GM12878 (cell line): ENCODE measurements around the gene PLA2G6. TPM values are rescaled to one million over a fixed set of nuclear protein-coding genes. Genes with fewer than 3 reads are reported as not detected.

Source experiments
- ATAC-seq: fragments of 200-7000 bp; cut with Tn5 transposase; 3 replicates; pipeline ENCODE4 v1.9.1; 2020; ENCODE audit warnings: mild to moderate bottlenecking, moderate library complexity
- BruUV-seq: library from RNA; stranded (reverse); fragments of 400-500 nt; replicated peaks from 2 replicates; lab custom pipeline; 2021; lab: Mats Ljungman, UMichigan
- CTCF ChIA-PET: fragments of 300-600 bp; sonication (Branson Sonifier 250); formaldehyde crosslinking; extraction: SDS; loops from one replicate; lab custom pipeline; 2021; ENCODE audit warnings: inconsistent platforms; lab: Yijun Ruan, JAX
- POLR2A ChIA-PET: fragments of 350-600 bp; formaldehyde crosslinking; extraction: SDS; loops from one replicate; lab custom pipeline; 2021; ENCODE audit warnings: inconsistent platforms; lab: Charles Lee
- RAD21 ChIA-PET: fragments of 300-600 bp; sonication (Branson Sonifier 250); formaldehyde crosslinking; loops from one replicate; lab custom pipeline; 2023; ENCODE audit warnings: antibody characterized with exemption; ENCODE audit not compliant: unreplicated experiment; lab: Charles Lee
- SMC1A ChIA-PET: fragments of 300-600 bp; sonication (Branson Sonifier 250); formaldehyde crosslinking; loops from one replicate; lab custom pipeline; 2023; ENCODE audit not compliant: unreplicated experiment, uncharacterized antibody; lab: Charles Lee
- DNase-seq: peaks from one replicate; pipeline ENCODE4 v3.0.0-alpha.2; 2011; ENCODE audit warnings: low read depth, low spot score
- FAIRE-seq: peaks from 3 replicates; lab custom pipeline; 2011; peaks lifted over from hg19 to GRCh38; lab: Jason Lieb, UNC
- H2AFZ ChIP-seq: 2 replicates; pipeline ENCODE4 v1.6.0; 2011; ENCODE audit warnings: low read depth, low read length, control low read depth; ENCODE audit not compliant: control insufficient read depth
- H3K27ac ChIP-seq: 2 replicates; pipeline ENCODE4 v1.5.1; 2011; ENCODE audit warnings: control low read depth; ENCODE audit not compliant: control insufficient read depth, insufficient read depth
- H3K27me3 ChIP-seq, 2 experiments: replicated peaks in 1 of 2; 2 replicates each; pipeline versions ENCODE4 v1.6.0 to v1.6.1; 2011; ENCODE audit warnings: low read length in 1 of 2; ENCODE audit not compliant: control insufficient read depth in 2 of 2, insufficient read depth in 2 of 2
- H3K36me3 ChIP-seq, 2 experiments: 2 replicates each; pipeline ENCODE4 v1.5.1; 2011; ENCODE audit warnings: low read length in 1 of 2; ENCODE audit not compliant: control insufficient read depth in 2 of 2, insufficient read depth in 2 of 2
- H3K4me1 ChIP-seq: 2 replicates; pipeline ENCODE4 v1.6.1; 2011; ENCODE audit warnings: mild to moderate bottlenecking, low read length, moderate library complexity, mixed read lengths; ENCODE audit not compliant: control insufficient read depth, insufficient read depth
- H3K4me2 ChIP-seq: 2 replicates; pipeline ENCODE4 v1.6.0; 2011; ENCODE audit warnings: control low read depth; ENCODE audit not compliant: control insufficient read depth, insufficient read depth
- H3K4me3 ChIP-seq: fragments of 200-600 bp; sonication (generic); 2 replicates; pipeline ENCODE4 v1.5.1; 2016
- H3K79me2 ChIP-seq: 2 replicates; pipeline ENCODE4 v1.6.0; 2011; ENCODE audit warnings: low read length; ENCODE audit not compliant: control insufficient read depth, insufficient read depth
- H3K9ac ChIP-seq: 2 replicates; pipeline ENCODE4 v1.8.0; 2011; ENCODE audit warnings: low read length, control low read depth, mixed read lengths; ENCODE audit not compliant: control insufficient read depth, insufficient read depth
- H3K9me3 ChIP-seq: replicated peaks from 3 replicates; pipeline ENCODE4 v1.5.1; 2011; ENCODE audit warnings: mild to moderate bottlenecking, low read length; ENCODE audit not compliant: control insufficient read depth, insufficient read depth
- H4K20me1 ChIP-seq: 2 replicates; pipeline ENCODE4 v1.6.0; 2011; ENCODE audit not compliant: control insufficient read depth, insufficient read depth
- CBX5 ChIP-seq: sonication (generic); IDR thresholded peaks from 2 replicates; pipeline ENCODE4 v1.6.1; 2016; ENCODE audit warnings: low read depth, moderate library complexity, mild to moderate bottlenecking, inconsistent platforms
- DPF2 ChIP-seq: fragments of 450-650 bp; IDR thresholded peaks from 2 replicates; pipeline ENCODE4 v1.6.1; 2017; ENCODE audit warnings: mild to moderate bottlenecking
- EGR1 ChIP-seq, 2 experiments: IDR thresholded peaks; 1 replicate in 1 of 2; 2 replicates in 1 of 2; pipeline ENCODE4 v1.6.1; 2011 to 2012; ENCODE audit warnings: low read depth in 2 of 2, low read length in 2 of 2, borderline replicate concordance in 1 of 2, mild to moderate bottlenecking in 1 of 2, moderate library complexity in 1 of 2
- EZH2 ChIP-seq: IDR thresholded peaks from 2 replicates; pipeline ENCODE4 v1.6.1; 2012; ENCODE audit warnings: low read depth, mild to moderate bottlenecking, control low read depth, inconsistent platforms, low read length, borderline replicate concordance; ENCODE audit not compliant: control insufficient read depth
- KAT2A ChIP-seq: conservative IDR thresholded peaks from 2 replicates; pipeline ENCODE4 v1.6.1; 2011; ENCODE audit warnings: low read depth, low read length; ENCODE audit not compliant: control insufficient read depth
- MYB ChIP-seq: fragments of 150-350 bp; IDR thresholded peaks from 2 replicates; pipeline ENCODE4 v1.6.1; 2014; ENCODE audit warnings: mild to moderate bottlenecking, low read depth, low read length, borderline replicate concordance
- NFYA ChIP-seq: IDR thresholded peaks from 2 replicates; pipeline ENCODE4 v1.6.1; 2011; ENCODE audit warnings: low read depth, mild to moderate bottlenecking, low read length, improper control_type of control experiment, borderline replicate concordance
- POLR2AphosphoS2 ChIP-seq: IDR thresholded peaks from 2 replicates; pipeline ENCODE4 v1.6.1; 2011; ENCODE audit warnings: low read depth, mild to moderate bottlenecking, low read length, improper control_type of control experiment, moderate library complexity
- SMARCA5 ChIP-seq: fragments of 450-650 bp; IDR thresholded peaks from 2 replicates; pipeline ENCODE4 v1.6.1; 2017; ENCODE audit warnings: mild to moderate bottlenecking
- STAT1 ChIP-seq: fragments of 450-650 bp; conservative IDR thresholded peaks from 2 replicates; pipeline ENCODE4 v1.6.1; 2014; ENCODE audit warnings: antibody characterized with exemption, mild to moderate bottlenecking
- TCF12 ChIP-seq: IDR thresholded peaks from 2 replicates; pipeline ENCODE4 v1.6.1; 2011; ENCODE audit warnings: low read depth, mild to moderate bottlenecking, low read length
- TCF7 ChIP-seq: IDR thresholded peaks from 2 replicates; pipeline ENCODE4 v1.6.1; 2014; ENCODE audit warnings: antibody characterized with exemption, borderline replicate concordance
- ZNF622 ChIP-seq: fragments of 450-650 bp; IDR thresholded peaks from 2 replicates; pipeline ENCODE4 v1.6.1; 2017; ENCODE audit warnings: mild to moderate bottlenecking, inconsistent platforms
- WGBS: methylation state at CpG from one replicate; pipeline ENCODE4 v1.1.6; 2016; ENCODE audit warnings: low lambda C conversion rate; ENCODE audit not compliant: insufficient replicate concordance, insufficient coverage; ENCODE audit errors: missing lambda C conversion rate; 5-methylcytosine and 5-hydroxymethylcytosine counted together
- in situ Hi-C: fragments of 300-500 bp; cut with MboI; formaldehyde crosslinking; loops from 9 replicates; pipeline ENCODE4 v1.14.3; 2018; ENCODE audit warnings: mixed read lengths
- intact Hi-C: fragments of 100-400 bp; cut with micrococcal nuclease; formaldehyde crosslinking; loops from one replicate; pipeline ENCODE4 v1.14.2; 2022; ENCODE audit not compliant: unreplicated experiment
- polyA plus RNA-seq, 11 experiments: library from polyadenylated mRNA; depleted of rRNA in 4 of 11; unstranded in 6 of 11; stranded (reverse) in 5 of 11; fragments of >200 nt; fragmentation: Nextera tagmentation in 4 of 11; fragmentation: Illumina TruSeq in 1 of 11; extraction: Ambion mirVana in 4 of 11; extraction: Trizol in 1 of 11; gene quantifications; 1 replicate in 1 of 11; 2 replicates in 10 of 11; pipeline versions ENCODE4 v1.2.1 to v1.2.3, GENCODE V29; 2011 to 2016; ENCODE audit warnings: inconsistent platforms in 2 of 11, missing spikeins in 2 of 11, low read depth in 1 of 11
- total RNA-seq, 4 experiments: library from RNA; depleted of rRNA in 3 of 4; stranded (reverse); fragments of >200 nt in 3 of 4; fragmentation: Illumina TruSeq in 1 of 4; extraction: Trizol in 1 of 4; gene quantifications; 2 replicates each; pipeline versions ENCODE4 v1.2.1 to v1.2.3, GENCODE V29; 2013 to 2021

PLA2G6 gene
- total and polyA plus RNA-seq, 10 of the 15 experiments (the other 5 are each of a cell fraction or from before 2014, with no cell fraction given), result 0.15 to 42.2 (median 15.8) TPM

- no peak overlapping the region for H3K4me2 ChIP-seq
- CTCF ChIA-PET, result no interaction called here
- 75% methylated on average over 12 of the region's 12 CpGs for WGBS
- POLR2A ChIA-PET, result no interaction called here
- SMC1A ChIA-PET, result no interaction called here
- DNase-seq (no peak), ATAC-seq (no peak), FAIRE-seq (no peak)
- RAD21 ChIA-PET, result no interaction called here
- no peaks in the 10 kb centered on the region for H3K79me2 ChIP-seq
- H4K20me1 ChIP-seq, result no peaks in the 10 kb centered on the region
- no peaks in the 10 kb centered on the region for H3K9me3 ChIP-seq
- H3K27me3 ChIP-seq, result peaks cover 8 to 9% of the 10 kb centered on the region in 2 experiments; a peak in 3 of 4 replicates
- no peak overlapping the region for H3K4me3 ChIP-seq
- no peaks in the 10 kb centered on the region for H3K4me1 ChIP-seq
- H3K27ac ChIP-seq, result no peak overlapping the region
- H2AFZ ChIP-seq, result no peak overlapping the region
- no peak for TF ChIP-seq EZH2
- TF ChIP-seq POLR2AphosphoS2, result no peak
- TF ChIP-seq KAT2A, result no peak
- TF ChIP-seq NFYA, result no peak
- no peak for TF ChIP-seq SMARCA5
- TF ChIP-seq CBX5, result no peak
- no peak for TF ChIP-seq TCF12
- TF ChIP-seq MYB, result no peak
- no peak for TF ChIP-seq TCF7
- TF ChIP-seq EGR1 (IDR thresholded peaks at IDR 0.05; ENCODE audit: borderline replicate concordance in 1 of 2, low read depth in 2 of 2, low read length in 2 of 2), result no peak
- no peak for TF ChIP-seq STAT1
- TF ChIP-seq ZNF622, result no peak
- no peak for TF ChIP-seq DPF2
- TF ChIP-seq, all 136 proteins: peak for 0
- BruUV-seq, result no TSS peak
- intact Hi-C loops, result no loop called here
- Histone ChIP-seq H3K9ac (no peak overlapping the region), H3K36me3 (no peaks in the 10 kb centered on the region)
- in situ Hi-C loops, result no loop called here
These were observed 96.6 kb downstream of the PLA2G6 start for GRCh38 chr22:38085056-38085455.
